Cerebellar cortex (tissue), 1 donor: ENCODE results near the gene RNF17.
"Not testable (repeated sequence)": the region's sequence is repeated elsewhere in the genome, so short reads cannot be mapped to it uniquely, and the experiment has no call there.

Source experiments
- DNase-seq: peaks from one replicate; pipeline ENCODE4 v3.0.0-alpha.2; 2015; ENCODE audit warnings: low spot score

Gene RNF17

GRCh38 chr13:24763596-24764275 lies at the start of gene RNF17:
TSS of gene RNF17 (plus strand) at chr13:24764169. CDS start at chr13:24764204, 35 bp downstream.
- no peak for DNase-seq

- DNase-seq = no peak
These were observed 48.0 kb upstream of the RNF17 start for GRCh38 chr13:24716011-24716410.

- DNase-seq = no peak
These were observed 47.5 kb upstream of the RNF17 start for GRCh38 chr13:24716446-24716845.

GRCh38 chr13:24717217-24717616 lies 46.8 kb upstream of the RNF17 start:
- DNase-seq = no peak

- DNase-seq = no peak
These were observed 45.6 kb upstream of the RNF17 start for GRCh38 chr13:24718192-24718965.

GRCh38 chr13:24719139-24719538 lies 44.8 kb upstream of the RNF17 start:
- DNase-seq = no peak

GRCh38 chr13:24723206-24723605 lies 40.8 kb upstream of the RNF17 start:
- DNase-seq = no peak

GRCh38 chr13:24724714-24725113 lies 39.3 kb upstream of the RNF17 start:
- DNase-seq = no peak

- no peak for DNase-seq
These were observed 38.6 kb upstream of the RNF17 start for GRCh38 chr13:24725379-24725778.

GRCh38 chr13:24727731-24728601 lies 36.0 kb upstream of the RNF17 start:
- DNase-seq = peak; percentile 57

- DNase-seq = not testable (repeated sequence)
These were observed 32.9 kb upstream of the RNF17 start for GRCh38 chr13:24730873-24731567.

GRCh38 chr13:24734950-24735349 lies 29.0 kb upstream of the RNF17 start:
- DNase-seq = no peak

GRCh38 chr13:24737042-24737441 lies 26.9 kb upstream of the RNF17 start:
- no peak for DNase-seq

- DNase-seq = no peak
These were observed 25.6 kb upstream of the RNF17 start for GRCh38 chr13:24738366-24738847.

- DNase-seq = no peak
These were observed 23.7 kb upstream of the RNF17 start for GRCh38 chr13:24740014-24740890.

GRCh38 chr13:24741016-24741662 lies 22.8 kb upstream of the RNF17 start:
- no peak for DNase-seq

- DNase-seq = no peak
These were observed 22.2 kb upstream of the RNF17 start for GRCh38 chr13:24741791-24742190.

GRCh38 chr13:24742294-24742693 lies 21.7 kb upstream of the RNF17 start:
- no peak for DNase-seq

- no peak for DNase-seq
These were observed 21.0 kb upstream of the RNF17 start for GRCh38 chr13:24742977-24743376.

GRCh38 chr13:24744247-24744646 lies 19.7 kb upstream of the RNF17 start:
- DNase-seq = no peak
